NCI-H187 treated with DMSO at 0.1 percent for 48 hours (cell line): ENCODE measurements around the gene ERV3-1.
"Not testable (repeated sequence)": the region's sequence is repeated elsewhere in the genome, so short reads cannot be mapped to it uniquely, and the experiment has no call there.

Experiments used
- DNase-seq: peaks from one replicate; lab custom pipeline; 2025; lab: John Stamatoyannopoulos, UW

The ERV3-1 gene

DNA sequence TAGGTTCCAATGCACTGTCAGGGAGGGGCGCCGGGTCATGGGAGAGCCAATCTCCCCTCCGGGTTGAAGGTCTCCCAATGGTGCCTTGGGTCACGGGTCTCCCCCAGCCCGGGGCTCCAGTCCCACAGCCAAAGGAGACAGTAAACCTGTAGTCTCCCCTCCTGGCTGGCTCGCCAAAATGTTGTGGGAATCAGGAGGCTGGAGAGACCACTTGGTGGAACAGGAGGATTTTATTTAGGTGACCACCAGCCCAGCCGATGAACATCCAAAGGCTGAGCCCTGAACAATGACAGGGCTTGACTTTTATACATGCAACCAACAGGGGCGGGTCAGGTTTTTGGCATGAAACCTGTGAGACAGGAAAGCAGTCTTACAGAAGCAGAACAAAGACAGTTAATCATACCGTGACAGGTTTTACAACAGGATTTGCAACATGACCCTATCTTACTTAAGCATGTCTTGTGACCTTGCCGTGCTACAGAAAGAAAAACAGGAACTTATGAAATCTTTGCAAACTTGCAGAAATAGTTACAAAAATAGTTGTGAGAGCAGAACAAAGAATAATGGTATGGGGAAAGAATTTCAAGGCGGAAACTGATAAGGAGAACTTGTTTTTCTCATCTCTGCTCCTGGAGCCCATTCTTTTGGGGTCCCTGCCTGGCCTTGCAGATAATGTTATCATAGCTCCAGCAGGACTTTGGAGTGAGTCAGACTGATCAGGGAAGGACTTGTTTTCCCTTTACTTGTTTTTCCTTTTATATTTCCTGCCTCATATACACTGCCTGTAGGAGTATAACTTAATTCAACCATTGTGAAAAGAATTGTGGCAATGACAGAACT is 7.1 kb downstream of the ERV3-1 start:
- no peak for DNase-seq

DNA sequence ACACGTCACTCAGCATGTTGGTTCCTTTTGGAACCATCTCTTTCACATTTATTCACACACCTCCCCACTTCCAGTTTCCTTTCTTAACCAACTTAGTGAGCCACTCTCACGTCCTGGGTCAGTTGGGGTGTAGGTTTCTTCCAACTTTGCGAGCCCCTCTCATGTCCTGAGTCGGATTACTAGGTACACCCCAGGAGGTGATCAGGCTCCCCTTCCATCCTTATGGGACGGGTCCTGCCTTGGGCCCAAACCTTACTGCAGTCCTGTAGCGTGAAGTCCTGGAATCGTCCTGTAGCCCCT is 7.7 kb downstream of the ERV3-1 start:
- DNase-seq = no peak

DNA sequence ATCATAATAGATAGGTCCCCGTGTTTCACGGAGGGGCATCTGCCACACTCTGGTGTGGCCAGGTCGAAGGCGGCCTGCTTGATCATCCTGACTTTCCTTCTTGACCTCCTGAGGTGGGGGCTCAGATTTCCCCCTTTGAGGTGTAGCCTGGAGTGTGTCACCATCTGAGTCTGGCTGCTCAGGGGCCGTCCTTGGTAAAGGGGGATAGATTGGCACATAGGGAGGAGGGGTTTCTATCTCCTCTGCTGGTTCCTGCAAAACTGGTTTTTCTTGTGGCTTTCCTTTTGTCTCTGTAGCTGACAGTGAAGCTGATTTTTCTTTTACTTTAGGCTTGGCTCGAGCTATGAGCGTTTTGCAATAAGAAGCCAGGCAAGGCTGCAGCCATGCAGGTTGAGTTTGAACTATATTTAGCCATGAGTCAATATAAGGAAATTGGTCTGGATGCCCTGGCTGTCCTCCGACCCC is 8.5 kb downstream of the ERV3-1 start:
- DNase-seq = no peak

DNA sequence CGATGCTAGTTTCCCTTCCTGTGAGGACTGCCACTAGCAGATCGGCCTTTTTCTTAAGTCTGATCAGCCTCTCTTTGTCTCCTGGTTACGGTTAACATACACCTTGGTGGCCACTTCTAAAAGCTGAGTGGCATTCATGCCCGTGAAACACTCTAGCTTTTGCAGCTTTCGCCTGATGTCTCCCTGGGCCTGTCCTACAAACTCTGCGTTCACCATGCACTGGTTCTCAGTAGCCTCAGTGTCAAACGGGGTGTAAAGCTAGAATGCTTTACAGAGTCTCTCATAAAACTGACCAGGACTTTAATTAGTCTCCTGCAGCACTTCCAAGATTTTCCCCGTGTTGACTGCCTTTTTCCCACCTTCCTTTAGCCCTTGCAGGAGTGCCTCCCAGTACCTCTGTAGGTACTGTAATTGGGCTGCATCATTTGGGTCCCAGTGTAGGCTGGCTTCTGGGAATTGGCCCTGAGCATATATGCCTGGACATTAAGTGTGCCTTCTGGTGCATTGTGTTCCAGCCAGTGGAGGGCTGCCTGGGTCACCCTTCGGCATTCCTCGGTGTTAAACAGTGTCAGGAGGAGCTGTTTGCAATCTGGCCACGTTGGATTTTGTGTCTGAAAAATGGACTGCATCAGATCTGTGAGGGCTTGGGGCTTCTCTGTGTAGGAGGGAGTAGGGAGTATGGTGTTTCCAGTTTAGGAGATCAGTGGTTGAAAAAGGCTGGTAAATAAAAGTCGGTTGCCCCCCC is 9.2 kb downstream of the ERV3-1 start:
- no peak for DNase-seq

DNA sequence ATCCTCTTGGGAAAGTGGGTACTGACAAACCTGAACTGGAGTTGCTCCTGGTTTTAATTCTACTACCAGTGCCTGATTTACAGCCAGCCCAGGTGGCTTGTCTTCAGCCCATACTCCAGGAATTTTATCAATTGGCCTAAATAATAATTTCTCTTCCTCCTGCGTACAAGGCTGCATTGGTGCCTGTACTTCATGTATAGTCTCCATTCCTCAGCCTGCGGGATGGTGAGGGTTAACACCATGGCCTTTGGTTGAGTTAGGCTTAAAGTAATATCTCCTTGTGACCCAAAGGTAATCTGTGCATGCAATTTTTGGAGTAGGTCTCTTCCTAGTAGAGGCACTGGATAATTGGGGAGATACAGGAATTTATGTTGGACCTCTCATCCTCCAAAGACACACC is 10.2 kb downstream of the ERV3-1 start:
- no peak for DNase-seq

DNA sequence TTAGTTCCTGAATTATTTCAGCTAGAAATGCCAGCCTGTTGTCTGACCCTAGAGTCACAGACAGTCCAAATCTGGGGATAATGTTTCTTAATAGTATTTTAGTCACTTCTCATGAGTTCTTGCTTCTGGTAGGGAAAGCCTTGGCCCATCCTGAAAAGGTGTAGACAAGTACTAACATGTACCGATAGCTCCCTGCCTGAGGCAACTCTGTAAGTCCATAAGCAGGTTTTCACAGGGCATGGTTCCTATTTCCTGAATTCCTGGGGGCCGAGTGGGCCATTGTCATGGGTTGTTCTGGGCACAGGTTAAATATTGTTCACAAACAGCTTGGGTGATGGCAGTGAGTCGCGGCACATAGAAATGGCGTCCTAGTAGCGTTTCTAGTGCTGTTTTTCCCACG is 12.6 kb downstream of the ERV3-1 start:
- no peak for DNase-seq

DNA sequence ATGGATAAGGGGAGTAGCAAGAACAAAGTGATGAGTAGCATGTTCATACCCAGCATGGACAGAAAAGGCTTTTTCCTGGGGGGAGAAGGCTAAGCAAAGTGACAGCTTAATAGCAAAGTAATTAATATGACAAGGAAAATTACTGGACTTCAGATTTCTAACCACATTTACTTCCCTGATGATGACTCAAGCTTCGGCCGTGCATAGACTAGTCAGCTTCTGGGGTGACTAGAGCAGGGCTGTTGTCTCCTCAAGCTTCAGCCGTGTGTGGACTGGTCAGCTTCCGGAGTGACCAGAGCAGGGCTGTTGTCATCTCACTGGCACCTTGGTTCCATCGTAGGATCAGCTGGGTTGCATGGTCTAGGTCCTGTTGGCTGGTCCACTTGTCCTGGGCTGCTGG is 13.5 kb downstream of the ERV3-1 start:
- DNase-seq = no peak

DNA sequence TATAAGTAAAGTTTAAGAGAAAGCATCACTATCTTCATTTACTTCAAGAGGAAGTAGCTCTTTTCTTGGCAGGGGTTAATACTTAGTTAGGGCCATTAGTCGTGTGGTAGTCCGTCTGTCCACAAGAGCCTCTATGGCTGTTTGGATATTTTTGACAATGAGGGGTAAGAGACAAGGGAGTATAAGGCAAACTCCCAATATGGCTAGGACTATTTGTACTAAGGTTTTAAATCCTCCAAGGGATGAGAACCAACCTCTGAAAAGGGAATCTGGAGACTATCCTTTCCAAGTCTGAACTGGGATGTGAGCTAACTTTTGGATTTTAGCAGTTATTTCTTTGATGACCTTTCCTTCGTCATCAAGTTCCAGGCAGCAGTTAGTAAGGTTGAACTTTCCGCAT is 15.6 kb downstream of the ERV3-1 start, which contains the start of gene ZNF117:
Gene ZNF117, minus strand, starts transcription at position 101 of the 400 bp plus-strand sequence.
- DNase-seq = no peak

DNA sequence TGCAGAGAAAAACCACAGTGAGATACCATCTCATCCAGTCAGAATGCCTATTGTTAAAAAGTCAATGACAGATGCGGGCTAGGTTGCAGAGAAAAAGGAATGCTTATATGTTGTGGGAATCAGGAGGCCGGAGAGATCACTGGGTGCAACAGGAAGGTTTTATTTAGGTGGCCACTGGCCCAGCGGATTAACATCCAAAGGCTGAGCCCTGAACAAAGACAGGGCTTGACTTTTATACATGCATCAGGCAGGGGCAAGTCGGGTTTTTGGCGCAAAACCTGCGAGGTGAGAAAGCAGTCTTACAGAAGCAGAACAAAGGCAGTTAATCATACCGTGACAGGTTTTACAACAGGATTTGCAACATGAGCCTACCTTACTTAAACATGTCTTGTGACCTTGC is 16.3 kb downstream of the ERV3-1 start:
- no peak for DNase-seq

DNA sequence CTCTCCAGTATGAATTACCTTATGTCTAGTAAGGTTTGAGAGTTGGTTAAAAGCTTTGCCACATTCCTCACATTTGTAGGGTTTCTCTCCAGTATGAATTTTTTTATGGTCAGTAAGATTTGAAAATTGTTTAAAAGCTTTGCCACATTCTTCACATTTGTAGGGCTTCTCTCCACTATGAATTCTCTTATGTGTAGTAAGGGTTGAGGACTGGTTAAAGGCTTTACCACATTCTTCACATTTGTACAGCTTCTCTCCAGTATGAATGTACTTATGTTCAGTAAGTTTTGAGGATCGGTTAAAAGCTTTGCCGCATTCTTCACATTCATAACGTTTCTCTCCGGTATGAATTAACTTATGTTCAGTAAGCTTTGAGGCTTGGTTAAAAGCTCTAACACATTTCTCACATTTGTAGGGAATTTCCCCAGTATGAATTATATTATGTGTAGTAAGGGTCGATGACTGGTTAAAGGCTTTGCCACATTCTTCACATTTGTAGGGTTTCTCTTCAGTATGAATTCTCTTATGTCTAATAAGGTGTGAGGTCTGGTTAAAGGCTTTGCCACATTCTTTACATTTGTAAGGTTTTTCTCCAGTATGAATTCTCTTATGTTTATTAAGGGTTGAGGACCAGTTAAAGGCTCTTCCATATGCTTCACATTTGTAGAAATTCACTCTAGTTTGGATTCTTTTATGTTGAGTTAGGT is 27.8 kb downstream of the ERV3-1 start:
- no peak for DNase-seq

DNA sequence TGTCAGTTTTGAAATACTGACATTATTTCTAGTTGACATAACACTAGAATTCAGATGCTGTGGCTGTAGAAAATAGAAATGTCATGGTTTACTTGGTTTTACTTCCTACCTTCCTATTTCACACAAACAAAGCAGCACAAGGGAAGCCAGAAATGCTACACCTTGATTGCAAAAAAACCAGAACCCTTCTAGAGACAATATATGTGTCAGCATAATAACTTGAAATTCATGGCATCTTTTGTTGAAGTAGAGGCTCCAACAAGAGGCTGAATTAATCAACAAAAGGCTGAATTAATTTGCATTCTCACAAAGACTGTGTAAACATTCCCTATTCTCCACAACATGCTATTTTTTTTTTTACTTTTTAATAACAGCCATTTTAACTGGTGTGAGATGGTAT is 40.9 kb downstream of the ERV3-1 start:
- no peak for DNase-seq

DNA sequence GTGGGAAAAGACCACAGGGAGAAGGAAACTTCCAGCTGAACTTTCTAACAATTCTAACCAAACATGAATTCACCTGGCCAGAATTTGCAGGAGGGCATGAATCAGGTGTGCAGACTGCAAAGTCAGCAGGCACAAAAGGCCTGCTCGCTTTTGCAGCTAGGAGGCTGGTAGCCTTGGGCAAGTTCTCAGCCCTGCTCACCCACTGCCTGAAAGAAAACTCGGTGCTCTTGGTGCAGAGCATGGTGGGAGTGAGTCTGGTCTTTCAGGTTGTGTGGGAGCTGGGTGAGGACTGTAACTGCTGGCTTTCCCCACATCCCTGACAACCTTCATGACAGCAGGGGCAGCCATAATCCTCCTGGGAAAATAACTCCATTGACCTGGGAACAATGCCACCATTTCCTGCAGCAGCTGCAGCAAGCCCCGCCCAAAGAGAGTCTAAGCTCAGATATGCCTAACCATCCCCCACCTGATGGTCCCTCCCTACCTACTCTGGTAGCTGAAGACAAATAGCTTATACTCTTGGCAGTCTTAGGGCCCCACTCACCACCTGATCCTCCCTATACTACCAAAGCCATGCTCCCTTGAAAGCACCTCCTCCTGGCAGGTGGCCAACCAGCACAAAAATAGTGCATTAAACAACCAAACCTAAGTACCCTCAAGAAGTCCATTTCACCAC is 47.3 kb downstream of the ERV3-1 start:
- DNase-seq = peak; percentile 90

DNA sequence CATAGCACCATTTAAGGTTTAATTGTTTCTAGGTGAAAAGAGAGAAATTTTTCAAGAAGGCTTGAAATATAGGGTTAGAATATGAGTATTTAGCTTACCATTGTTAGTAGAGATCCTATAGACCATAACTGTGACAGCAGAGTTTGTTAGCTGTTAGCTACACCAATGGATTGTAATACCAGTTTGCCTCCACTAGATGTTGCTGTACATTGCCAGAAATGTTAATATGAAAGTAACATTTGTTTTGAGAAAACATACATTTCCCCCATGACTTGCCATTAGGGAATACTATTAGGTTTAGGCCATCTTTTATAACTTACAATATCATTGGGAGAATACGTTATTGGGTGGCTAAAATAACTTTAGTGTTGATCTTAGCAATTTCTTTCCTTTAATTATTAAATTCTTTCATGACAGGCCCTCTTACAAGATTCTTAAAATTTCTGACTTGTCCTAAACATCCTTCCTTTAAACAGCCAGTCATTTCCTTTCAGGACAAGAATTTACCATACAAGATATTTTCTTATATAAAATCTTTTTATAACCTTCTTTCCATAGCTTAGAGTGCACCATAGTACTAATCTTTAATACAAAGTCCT is 55.1 kb downstream of the ERV3-1 start:
- no peak for DNase-seq

DNA sequence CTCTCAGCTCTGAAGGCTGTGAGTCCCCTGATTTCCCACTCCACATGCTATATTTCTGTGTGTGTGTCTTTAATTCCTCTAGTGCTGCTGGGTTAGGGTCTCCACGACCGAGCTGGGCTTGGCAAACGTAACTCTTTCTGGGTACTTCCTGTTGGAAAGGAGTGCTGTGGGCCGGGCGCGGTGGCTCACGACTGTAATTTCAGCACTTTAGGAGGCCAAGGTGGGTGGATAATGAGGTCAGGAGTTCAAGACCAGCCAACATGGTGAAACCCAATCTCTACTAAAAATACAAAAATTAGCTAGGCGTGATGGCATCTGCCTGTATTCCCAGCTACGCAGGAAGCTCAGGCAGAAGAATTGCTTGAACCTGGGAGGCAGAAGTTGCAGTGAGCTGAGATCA is 55.8 kb downstream of the ERV3-1 start:
- not testable (repeated sequence) for DNase-seq

DNA sequence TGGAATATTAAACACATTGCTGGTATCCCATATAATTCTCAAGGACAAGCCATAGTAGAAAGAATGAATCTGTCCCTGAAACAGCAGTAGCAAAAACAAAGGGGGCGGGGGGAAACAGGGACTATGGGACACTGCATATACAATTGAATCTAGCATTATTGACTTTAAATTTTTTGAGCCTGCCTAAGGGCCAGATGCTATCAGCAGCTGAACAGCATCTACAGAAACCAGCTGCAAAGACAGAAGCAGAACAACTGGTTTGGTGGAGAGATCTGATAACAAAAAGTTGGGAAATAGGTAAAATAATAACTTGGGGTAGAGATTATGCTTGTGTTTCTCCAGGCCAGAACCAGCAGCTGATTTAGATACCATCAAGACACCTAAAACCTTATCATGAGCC is 57.7 kb downstream of the ERV3-1 start:
- not testable (repeated sequence) for DNase-seq

DNA sequence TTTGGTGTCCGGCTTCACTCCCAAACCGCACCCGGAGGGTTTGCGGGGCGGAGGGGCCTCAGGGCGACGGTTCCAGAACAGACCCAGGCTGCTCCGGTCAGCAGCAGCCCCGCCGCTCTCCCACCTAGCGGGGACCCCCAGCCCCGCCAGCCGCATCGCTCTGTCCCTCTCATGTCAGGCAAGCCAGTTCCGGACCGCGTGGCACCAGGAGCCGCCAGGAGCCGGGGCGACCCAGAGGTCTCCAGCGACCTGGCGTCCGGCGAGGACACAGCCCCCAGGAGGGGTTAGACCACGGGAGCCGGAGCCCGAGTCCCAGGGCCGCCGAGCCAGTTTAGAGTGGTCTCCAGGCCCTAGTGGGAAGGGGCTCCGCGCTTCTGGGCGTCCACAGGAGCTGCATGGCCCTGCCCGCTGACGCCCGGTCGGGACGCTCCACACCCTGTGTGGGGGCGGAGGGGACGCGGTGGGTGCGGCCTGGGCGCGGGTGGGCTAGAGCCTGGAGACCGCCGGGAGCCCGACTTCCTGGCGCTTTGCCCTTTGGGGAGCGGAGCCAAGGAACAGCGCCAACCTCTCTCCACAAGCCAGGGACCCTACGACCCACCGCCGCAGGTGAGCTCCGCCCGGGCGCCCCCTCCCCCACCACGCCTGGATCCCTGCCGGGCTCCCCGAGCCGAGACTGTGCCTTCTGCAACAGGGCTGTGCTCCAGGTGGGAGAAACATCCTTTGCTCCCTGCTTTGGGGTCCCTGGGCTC is 59.1 kb downstream of the ERV3-1 start:
- no peak for DNase-seq

DNA sequence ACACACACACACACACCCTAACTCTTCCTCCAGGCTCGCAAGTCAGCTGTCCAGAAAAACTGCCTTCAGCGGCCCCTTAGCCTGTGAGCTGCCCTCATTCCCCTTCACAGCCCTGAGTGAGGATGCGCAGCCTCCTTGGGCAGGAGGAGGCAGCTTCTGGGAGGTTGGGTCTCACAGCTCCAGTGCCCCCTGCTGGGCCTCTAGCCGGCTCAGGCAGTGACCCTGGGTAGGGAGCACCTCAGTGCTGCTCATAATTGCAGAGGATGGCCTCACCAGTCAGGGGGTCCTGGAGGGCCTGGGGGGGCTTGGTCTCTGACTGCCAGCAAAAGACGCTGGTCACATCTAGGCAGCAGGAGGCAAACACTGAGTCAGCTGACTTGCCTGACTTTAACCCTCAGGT is 59.7 kb downstream of the ERV3-1 start:
- no peak for DNase-seq

DNA sequence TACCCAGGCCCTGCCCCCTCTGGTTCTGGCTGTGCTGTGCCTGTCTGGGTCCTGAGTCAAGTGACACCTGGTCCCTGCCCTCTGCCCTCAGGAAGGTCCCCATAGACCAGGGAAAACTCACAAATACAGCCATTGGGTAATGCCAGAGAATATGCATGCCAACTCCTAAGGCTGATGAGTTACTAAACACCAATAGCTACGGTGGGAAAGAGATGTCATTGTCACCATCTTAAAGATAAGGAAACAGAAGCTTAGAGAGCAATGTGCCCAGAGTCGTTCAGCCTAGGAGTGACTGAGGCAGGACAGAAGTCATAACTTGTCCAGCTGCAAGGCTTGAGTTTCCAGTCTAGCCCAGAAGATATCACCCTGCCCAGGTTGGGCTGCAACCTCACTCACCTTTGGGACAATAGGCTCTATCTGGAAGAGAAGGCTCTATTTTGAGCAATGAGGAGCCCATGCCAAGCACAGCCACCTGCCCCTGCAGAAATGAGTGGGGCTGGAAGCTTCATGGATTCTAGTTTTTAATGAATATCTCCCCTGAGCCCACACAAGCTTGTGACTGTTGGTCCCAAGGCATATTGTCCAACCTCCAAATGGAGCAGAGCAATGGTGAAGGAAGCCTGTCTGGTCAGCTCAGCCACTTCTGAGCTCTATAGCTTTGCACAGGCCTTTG is 60.8 kb downstream of the ERV3-1 start:
- DNase-seq = no peak

DNA sequence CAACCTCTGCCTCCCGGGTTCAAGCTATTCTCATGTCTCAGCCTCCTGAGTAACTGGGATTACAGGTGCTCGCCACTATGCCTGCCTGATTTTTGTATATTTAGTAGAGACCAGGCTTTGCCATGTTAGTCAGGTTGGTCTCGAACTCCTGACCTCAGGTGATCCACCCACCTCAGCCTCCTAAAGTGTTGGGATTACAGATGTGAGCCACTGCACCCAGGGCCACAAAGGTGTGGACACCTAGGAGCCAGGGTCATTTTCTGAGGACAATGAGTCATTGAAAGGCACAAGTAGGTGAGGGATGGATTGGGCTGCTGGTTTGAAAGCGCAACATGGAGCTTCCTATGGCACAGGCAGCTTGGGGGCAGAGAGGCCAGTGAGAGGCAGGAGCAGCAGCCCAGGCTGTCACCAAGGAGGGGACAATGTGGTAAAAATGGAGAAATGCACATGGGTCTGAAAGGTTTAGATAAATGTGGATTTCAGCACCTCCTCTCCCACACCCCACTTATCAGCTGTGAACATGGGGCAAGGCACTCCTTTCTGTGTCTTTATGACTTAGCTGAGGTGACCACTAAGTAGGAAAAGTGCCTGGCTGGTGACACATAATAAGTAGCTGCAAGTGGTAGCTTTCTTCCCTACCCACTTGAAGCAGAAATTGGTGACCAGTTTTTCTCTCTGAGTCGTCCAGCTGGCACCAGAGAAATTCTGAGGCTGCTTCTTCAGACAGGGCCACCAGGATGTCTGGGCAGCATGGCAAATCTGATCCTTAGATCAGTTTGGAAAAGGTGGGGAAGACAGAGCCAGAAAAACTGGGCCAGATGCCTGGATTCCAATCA is 61.6 kb downstream of the ERV3-1 start:
- DNase-seq = not testable (repeated sequence)
